Loucy (cell line): ENCODE data around the gene ZNF326.

ENCODE experiments used
- H2AFZ ChIP-seq: fragments of 200-600 bp; sonication (generic); 2 replicates; pipeline ENCODE4 v1.6.0; 2016; ENCODE audit warnings: antibody characterized with exemption, mild to moderate bottlenecking, low read length, moderate library complexity
- H3F3A ChIP-seq: fragments of 200-600 bp; 2 replicates; pipeline ENCODE4 v1.6.0; 2016; ENCODE audit warnings: antibody characterized with exemption, low read depth, mild to moderate bottlenecking
- H3K27me3 ChIP-seq: fragments of 200-600 bp; sonication (generic); 2 replicates; pipeline ENCODE4 v1.6.1; 2014; ENCODE audit warnings: low read length, mild to moderate bottlenecking; ENCODE audit not compliant: insufficient read depth, poor library complexity, severe bottlenecking
- H3K36me3 ChIP-seq: fragments of 200-600 bp; sonication (generic); 2 replicates; pipeline ENCODE4 v1.6.1; 2016; ENCODE audit warnings: low read length; ENCODE audit not compliant: insufficient read depth
- H3K4me1 ChIP-seq: fragments of 200-600 bp; sonication (generic); 2 replicates; pipeline ENCODE4 v1.5.1; 2014; ENCODE audit warnings: low read length, mild to moderate bottlenecking; ENCODE audit not compliant: insufficient read depth, poor library complexity, severe bottlenecking
- H3K4me2 ChIP-seq: fragments of 200-600 bp; sonication (generic); 2 replicates; pipeline ENCODE4 v1.6.0; 2014; ENCODE audit warnings: antibody characterized with exemption, low read length, low read depth, mild to moderate bottlenecking; ENCODE audit not compliant: poor library complexity, severe bottlenecking
- H3K4me3 ChIP-seq: fragments of 200-600 bp; sonication (generic); 2 replicates; pipeline ENCODE4 v1.5.1; 2014; ENCODE audit warnings: low read length, mild to moderate bottlenecking, mixed read lengths; ENCODE audit not compliant: poor library complexity, severe bottlenecking
- H3K79me2 ChIP-seq: fragments of 200-600 bp; sonication (generic); 2 replicates; pipeline ENCODE4 v1.6.1; 2014; ENCODE audit warnings: low read length; ENCODE audit not compliant: insufficient read depth
- H3K9ac ChIP-seq: fragments of 200-600 bp; sonication (generic); 2 replicates; pipeline ENCODE4 v1.6.0; 2014; ENCODE audit warnings: mild to moderate bottlenecking, low read depth, low read length, moderate library complexity; ENCODE audit not compliant: poor library complexity, severe bottlenecking
- H3K9me2 ChIP-seq: fragments of 200-600 bp; sonication (generic); replicated peaks from 2 replicates; pipeline ENCODE4 v1.6.1; 2016; ENCODE audit warnings: low read depth, low read length, mixed read lengths
- H3K9me3 ChIP-seq: fragments of 200-600 bp; sonication (generic); 2 replicates; pipeline ENCODE4 v1.6.1; 2014; ENCODE audit warnings: mild to moderate bottlenecking, antibody characterized with exemption, low read length, low read depth; ENCODE audit not compliant: insufficient read depth
- H4K20me1 ChIP-seq: fragments of 200-600 bp; sonication (generic); 2 replicates; pipeline ENCODE4 v1.6.0; 2014; ENCODE audit warnings: antibody characterized with exemption, low read length, mild to moderate bottlenecking; ENCODE audit not compliant: insufficient read depth, poor library complexity, severe bottlenecking
- EZH2phosphoT487 ChIP-seq: fragments of 200-600 bp; IDR thresholded peaks from 2 replicates; pipeline ENCODE4 v1.6.1; 2018; ENCODE audit warnings: antibody characterized with exemption, mild to moderate bottlenecking, moderate library complexity, borderline replicate concordance
- TF ChIP-seq, protein P1 (sequence below): fragments of 200-600 bp; sonication (generic); conservative IDR thresholded peaks from 2 replicates; pipeline ENCODE4 v1.5.1; 2014; ENCODE audit warnings: mild to moderate bottlenecking, antibody characterized with exemption, low read length

The ZNF326 gene

GRCh38 chr1:90000934-90001676 is 6.2 kb downstream of the ZNF326 start:
- Histone ChIP-seq H3K79me2 (peaks cover 96% of the 10 kb centered on the region), H2AFZ (no peak overlapping the region), H3K36me3 (peaks cover 12% of the 10 kb centered on the region), H3F3A (peaks cover 4% of the 10 kb centered on the region; the same call in 1 of the 2 replicates), H3K9ac (no peak overlapping the region), H3K27me3 (no peaks in the 10 kb centered on the region), H3K9me3 (no peaks in the 10 kb centered on the region), H3K4me1 (peaks cover 72% of the 10 kb centered on the region), H4K20me1 (peaks cover 96% of the 10 kb centered on the region), H3K4me3 (peak overlapping the region; percentile 94), H3K9me2 (no peaks in the 10 kb centered on the region), H3K4me2 (peak overlapping the region; percentile 97)
- TF ChIP-seq EZH2phosphoT487 = no peak
- TF ChIP-seq, protein P1, sequence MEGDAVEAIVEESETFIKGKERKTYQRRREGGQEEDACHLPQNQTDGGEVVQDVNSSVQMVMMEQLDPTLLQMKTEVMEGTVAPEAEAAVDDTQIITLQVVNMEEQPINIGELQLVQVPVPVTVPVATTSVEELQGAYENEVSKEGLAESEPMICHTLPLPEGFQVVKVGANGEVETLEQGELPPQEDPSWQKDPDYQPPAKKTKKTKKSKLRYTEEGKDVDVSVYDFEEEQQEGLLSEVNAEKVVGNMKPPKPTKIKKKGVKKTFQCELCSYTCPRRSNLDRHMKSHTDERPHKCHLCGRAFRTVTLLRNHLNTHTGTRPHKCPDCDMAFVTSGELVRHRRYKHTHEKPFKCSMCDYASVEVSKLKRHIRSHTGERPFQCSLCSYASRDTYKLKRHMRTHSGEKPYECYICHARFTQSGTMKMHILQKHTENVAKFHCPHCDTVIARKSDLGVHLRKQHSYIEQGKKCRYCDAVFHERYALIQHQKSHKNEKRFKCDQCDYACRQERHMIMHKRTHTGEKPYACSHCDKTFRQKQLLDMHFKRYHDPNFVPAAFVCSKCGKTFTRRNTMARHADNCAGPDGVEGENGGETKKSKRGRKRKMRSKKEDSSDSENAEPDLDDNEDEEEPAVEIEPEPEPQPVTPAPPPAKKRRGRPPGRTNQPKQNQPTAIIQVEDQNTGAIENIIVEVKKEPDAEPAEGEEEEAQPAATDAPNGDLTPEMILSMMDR = peak; percentile 70

DNA sequence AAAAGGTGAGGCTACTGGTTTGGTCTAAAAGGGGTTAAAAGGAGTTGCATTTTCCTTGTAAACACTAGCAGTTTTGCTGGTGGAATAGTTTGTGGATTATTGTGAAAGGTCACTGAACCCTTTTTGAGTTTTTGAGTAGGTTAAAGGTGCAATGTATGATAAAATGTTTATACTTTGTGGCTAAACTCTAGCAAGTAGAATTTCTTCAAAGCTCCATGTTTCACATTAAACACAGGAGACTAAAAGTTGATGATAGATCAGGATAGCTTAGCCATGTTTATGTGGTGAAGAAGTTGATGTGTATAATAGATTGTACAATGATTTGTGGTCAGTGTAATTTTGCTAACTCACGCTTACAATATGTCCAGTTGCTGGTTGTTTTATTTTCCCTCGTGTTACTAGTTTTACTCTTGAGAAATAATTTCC is 13.1 kb downstream of the ZNF326 start:
- H4K20me1 ChIP-seq = peaks cover 78% of the 10 kb centered on the region

DNA sequence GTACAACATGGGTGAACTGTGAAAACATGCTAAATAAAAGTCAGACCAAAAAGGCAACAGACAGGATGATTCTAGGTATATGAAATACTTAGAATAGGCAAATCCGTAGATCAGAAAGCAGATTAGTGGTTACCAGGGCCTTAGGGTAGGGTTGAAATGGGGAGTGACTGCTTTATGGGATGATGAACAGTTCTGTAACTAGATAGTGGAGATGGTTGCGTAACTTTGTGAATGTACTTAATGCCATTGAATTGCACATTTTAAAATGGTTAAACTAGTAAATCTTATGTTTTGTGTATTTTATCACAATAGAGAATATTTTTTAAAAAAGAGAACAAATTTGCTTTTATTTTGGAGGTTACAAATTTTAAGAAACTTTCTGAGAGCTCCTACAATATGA is 17.4 kb downstream of the ZNF326 start:
- Histone ChIP-seq H3K36me3 (peaks cover 88% of the 10 kb centered on the region), H2AFZ (no peak overlapping the region)

More for the DNA sequence above, 13.1 kb downstream of the ZNF326 start:
- H3K79me2 ChIP-seq = peaks cover 74% of the 10 kb centered on the region
- no peak overlapping the region for H3K9ac ChIP-seq
- H3K4me1 ChIP-seq = peaks cover 33% of the 10 kb centered on the region
- H3K36me3 ChIP-seq = peaks cover 71% of the 10 kb centered on the region
- H3K27me3 ChIP-seq = no peaks in the 10 kb centered on the region
- H3K9me3 ChIP-seq = no peaks in the 10 kb centered on the region
- peak overlapping the region; percentile 8 for H3K4me3 ChIP-seq
- TF ChIP-seq, protein P1 = no peak
- no peak for TF ChIP-seq EZH2phosphoT487
- no peak overlapping the region for H2AFZ ChIP-seq
- peak overlapping the region; percentile 42 for H3K4me2 ChIP-seq
- no peaks in the 10 kb centered on the region for H3K9me2 ChIP-seq
- H3F3A ChIP-seq = no peaks in the 10 kb centered on the region

More for the DNA sequence above, 17.4 kb downstream of the ZNF326 start:
- H3K9me3 ChIP-seq = no peaks in the 10 kb centered on the region
- peaks cover 44% of the 10 kb centered on the region for H4K20me1 ChIP-seq
- H3K4me3 ChIP-seq = no peak overlapping the region
- TF ChIP-seq, protein P1 = no peak
- no peak for TF ChIP-seq EZH2phosphoT487
- peaks cover 35% of the 10 kb centered on the region for H3K79me2 ChIP-seq
- no peak overlapping the region for H3K9ac ChIP-seq
- peaks cover 15% of the 10 kb centered on the region for H3K4me1 ChIP-seq
- H3K4me2 ChIP-seq = no peak overlapping the region
- H3K27me3 ChIP-seq = no peaks in the 10 kb centered on the region
- H3F3A ChIP-seq = no peaks in the 10 kb centered on the region
- no peaks in the 10 kb centered on the region for H3K9me2 ChIP-seq
